GM04504 (cell line): ENCODE results near the gene RXRG.

Source experiments
- DNase-seq: peaks from one replicate; pipeline ENCODE4 v3.0.0-alpha.2; 2012; ENCODE audit warnings: low read depth

RXRG gene

GRCh38 chr1:165449131-165449530 lies 4.2 kb upstream of the RXRG start:
- DNase-seq = no peak

GRCh38 chr1:165445388-165445787 lies 462 bp upstream of the RXRG start:
- no peak for DNase-seq

GRCh38 chr1:165443539-165444311 lies 1.2 kb downstream of the RXRG start:
- no peak for DNase-seq

- no peak for DNase-seq
These were observed 2.3 kb downstream of the RXRG start for GRCh38 chr1:165442653-165443052.

GRCh38 chr1:165442053-165442452 lies 2.9 kb downstream of the RXRG start:
- no peak for DNase-seq

- no peak for DNase-seq
These were observed 3.6 kb downstream of the RXRG start for GRCh38 chr1:165441166-165441880.

- DNase-seq = no peak
These were observed 5.6 kb downstream of the RXRG start for GRCh38 chr1:165439330-165439729.

- no peak for DNase-seq
These were observed 7.9 kb downstream of the RXRG start for GRCh38 chr1:165436994-165437393.

- DNase-seq = no peak
These were observed 9.1 kb downstream of the RXRG start for GRCh38 chr1:165435801-165436200.

- no peak for DNase-seq
These were observed 10.6 kb downstream of the RXRG start for GRCh38 chr1:165434281-165434680.

- DNase-seq = no peak
These were observed 13.8 kb downstream of the RXRG start for GRCh38 chr1:165431079-165431478.

- DNase-seq = no peak
These were observed 18.2 kb downstream of the RXRG start for GRCh38 chr1:165426745-165427144.

- no peak for DNase-seq
These were observed 19.3 kb downstream of the RXRG start for GRCh38 chr1:165425621-165426020.

GRCh38 chr1:165424454-165425216 lies 20.3 kb downstream of the RXRG start:
- no peak for DNase-seq

- DNase-seq = no peak
These were observed 21.8 kb downstream of the RXRG start for GRCh38 chr1:165423136-165423535.

GRCh38 chr1:165420655-165421054 lies 24.3 kb downstream of the RXRG start:
- no peak for DNase-seq

- DNase-seq = no peak
These were observed 25.1 kb downstream of the RXRG start for GRCh38 chr1:165419839-165420238.

GRCh38 chr1:165418195-165418594 lies 26.7 kb downstream of the RXRG start:
- no peak for DNase-seq

GRCh38 chr1:165416876-165417275 lies 28.1 kb downstream of the RXRG start:
- no peak for DNase-seq

GRCh38 chr1:165415068-165415467 lies 29.9 kb downstream of the RXRG start:
- no peak for DNase-seq

GRCh38 chr1:165414620-165415019 lies 30.3 kb downstream of the RXRG start:
- no peak for DNase-seq

GRCh38 chr1:165411396-165411795 lies 33.5 kb downstream of the RXRG start:
- no peak for DNase-seq
